Measurements from ENCODE around the gene CD34. TPM values are rescaled to one million over a fixed set of nuclear protein-coding genes. Genes with fewer than 3 reads are reported as not detected.

Gene CD34
- total and polyA plus RNA-seq, 2 donors (not counting 1 experiment from before 2014, with no cell fraction given), result under 0.01 to 0.51 TPM

- Histone ChIP-seq H3K27ac (ENCODE audit: insufficient read depth, low read length) (peak overlapping the region; percentile 93), H2AFZ (ENCODE audit: low read length) (peak overlapping the region; percentile 90), H4K20me1 (ENCODE audit: control insufficient read depth, extremely low read depth, insufficient read depth, low read length) (no peaks in the 10 kb centered on the region), H3K4me2 (ENCODE audit: extremely low read depth, insufficient read depth, low read length) (peak overlapping the region; percentile 96), H3K4me3 (replicated peaks in 1 of 4; ENCODE audit: control extremely low read depth in 1 of 4, insufficient read depth in 1 of 4, low read depth in 3 of 4, low read length in 4 of 4) (peak overlapping the region in 2 of 4 experiments; percentile 7 to 12), H3K9me3 (ENCODE audit: control insufficient read depth, insufficient read depth, low read depth, low read length) (no peaks in the 10 kb centered on the region), H3K9ac (ENCODE audit: insufficient read depth, low read length) (peak overlapping the region; percentile 8), H3K36me3 (ENCODE audit: control insufficient read depth, insufficient read depth, low read length) (no peaks in the 10 kb centered on the region), H3K27me3 (ENCODE audit: control insufficient read depth, insufficient read depth, low read length) (no peaks in the 10 kb centered on the region), H3K4me1 (ENCODE audit: control insufficient read depth, extremely low read depth, insufficient read depth, low read length) (peaks cover 31% of the 10 kb centered on the region), H3K79me2 (ENCODE audit: control insufficient read depth, insufficient read depth, low read length) (no peaks in the 10 kb centered on the region)
- TF ChIP-seq CTCF (conservative IDR thresholded peaks at IDR 0.05 in 1 of 2, IDR thresholded peaks at IDR 0.05 in 1 of 2; ENCODE audit: low read depth in 1 of 2, low read length in 2 of 2), result no peak
- no peak for TF ChIP-seq EZH2 (IDR thresholded peaks at IDR 0.05; ENCODE audit: low read length, missing control alignments)
- peak; percentile 70 to 84 for DNase-seq (ENCODE audit: low read depth in 2 of 2)
Observed at GRCh38 chr1:207890136-207890738, 20.7 kb downstream of the CD34 start.

GRCh38 chr1:207888652-207889051, 22.3 kb downstream of the CD34 start:
- peak in 1 of 2 donors; percentile 45 for DNase-seq (ENCODE audit: low read depth in 2 of 2)
- H4K20me1 ChIP-seq (ENCODE audit: control insufficient read depth, extremely low read depth, insufficient read depth, low read length), result no peaks in the 10 kb centered on the region
- H3K9me3 ChIP-seq (ENCODE audit: control insufficient read depth, insufficient read depth, low read depth, low read length), result no peaks in the 10 kb centered on the region
- H3K79me2 ChIP-seq (ENCODE audit: control insufficient read depth, insufficient read depth, low read length), result no peaks in the 10 kb centered on the region
- H3K4me3 ChIP-seq (replicated peaks in 1 of 4; ENCODE audit: control extremely low read depth in 1 of 4, insufficient read depth in 1 of 4, low read depth in 3 of 4, low read length in 4 of 4), result no peak overlapping the region
- no peaks in the 10 kb centered on the region for H3K36me3 ChIP-seq (ENCODE audit: control insufficient read depth, insufficient read depth, low read length)
- H2AFZ ChIP-seq (ENCODE audit: low read length), result no peak overlapping the region
- TF ChIP-seq CTCF (conservative IDR thresholded peaks at IDR 0.05 in 1 of 2, IDR thresholded peaks at IDR 0.05 in 1 of 2; ENCODE audit: low read depth in 1 of 2, low read length in 2 of 2) (peak in 1 of 2 donors; percentile 10), EZH2 (IDR thresholded peaks at IDR 0.05; ENCODE audit: low read length, missing control alignments) (no peak)
- H3K4me2 ChIP-seq (ENCODE audit: extremely low read depth, insufficient read depth, low read length), result no peak overlapping the region
- H3K9ac ChIP-seq (ENCODE audit: insufficient read depth, low read length), result no peak overlapping the region
- no peaks in the 10 kb centered on the region for H3K27me3 ChIP-seq (ENCODE audit: control insufficient read depth, insufficient read depth, low read length)
- peak overlapping the region; percentile 46 for H3K27ac ChIP-seq (ENCODE audit: insufficient read depth, low read length)
- peaks cover 31% of the 10 kb centered on the region for H3K4me1 ChIP-seq (ENCODE audit: control insufficient read depth, extremely low read depth, insufficient read depth, low read length)

GRCh38 chr1:207887542-207888201, 23.3 kb downstream of the CD34 start:
- H3K27ac ChIP-seq (ENCODE audit: insufficient read depth, low read length), result no peak overlapping the region
- no peaks in the 10 kb centered on the region for H3K27me3 ChIP-seq (ENCODE audit: control insufficient read depth, insufficient read depth, low read length)
- no peak overlapping the region for H3K4me2 ChIP-seq (ENCODE audit: extremely low read depth, insufficient read depth, low read length)
- DNase-seq (ENCODE audit: low read depth in 2 of 2), result no peak
- H3K79me2 ChIP-seq (ENCODE audit: control insufficient read depth, insufficient read depth, low read length), result no peaks in the 10 kb centered on the region
- H3K4me1 ChIP-seq (ENCODE audit: control insufficient read depth, extremely low read depth, insufficient read depth, low read length), result peaks cover 31% of the 10 kb centered on the region
- no peak overlapping the region for H3K4me3 ChIP-seq (replicated peaks in 1 of 4; ENCODE audit: control extremely low read depth in 1 of 4, insufficient read depth in 1 of 4, low read depth in 3 of 4, low read length in 4 of 4)
- no peaks in the 10 kb centered on the region for H3K36me3 ChIP-seq (ENCODE audit: control insufficient read depth, insufficient read depth, low read length)
- H3K9ac ChIP-seq (ENCODE audit: insufficient read depth, low read length), result no peak overlapping the region
- H2AFZ ChIP-seq (ENCODE audit: low read length), result no peak overlapping the region
- TF ChIP-seq EZH2 (IDR thresholded peaks at IDR 0.05; ENCODE audit: low read length, missing control alignments) (no peak), CTCF (conservative IDR thresholded peaks at IDR 0.05 in 1 of 2, IDR thresholded peaks at IDR 0.05 in 1 of 2; ENCODE audit: low read depth in 1 of 2, low read length in 2 of 2) (no peak)
- H4K20me1 ChIP-seq (ENCODE audit: control insufficient read depth, extremely low read depth, insufficient read depth, low read length), result no peaks in the 10 kb centered on the region
- no peaks in the 10 kb centered on the region for H3K9me3 ChIP-seq (ENCODE audit: control insufficient read depth, insufficient read depth, low read depth, low read length)
